HK-2 (cell line): ENCODE measurements around the gene FBLN1.

Experiments
- DNase-seq: peaks from one replicate; pipeline ENCODE4 v3.0.0-alpha.2; 2018; ENCODE audit not compliant: unreplicated experiment

The FBLN1 gene

GRCh38 chr22:45640291-45640940 lies 137.7 kb downstream of the FBLN1 start:
- DNase-seq = no peak

DNA sequence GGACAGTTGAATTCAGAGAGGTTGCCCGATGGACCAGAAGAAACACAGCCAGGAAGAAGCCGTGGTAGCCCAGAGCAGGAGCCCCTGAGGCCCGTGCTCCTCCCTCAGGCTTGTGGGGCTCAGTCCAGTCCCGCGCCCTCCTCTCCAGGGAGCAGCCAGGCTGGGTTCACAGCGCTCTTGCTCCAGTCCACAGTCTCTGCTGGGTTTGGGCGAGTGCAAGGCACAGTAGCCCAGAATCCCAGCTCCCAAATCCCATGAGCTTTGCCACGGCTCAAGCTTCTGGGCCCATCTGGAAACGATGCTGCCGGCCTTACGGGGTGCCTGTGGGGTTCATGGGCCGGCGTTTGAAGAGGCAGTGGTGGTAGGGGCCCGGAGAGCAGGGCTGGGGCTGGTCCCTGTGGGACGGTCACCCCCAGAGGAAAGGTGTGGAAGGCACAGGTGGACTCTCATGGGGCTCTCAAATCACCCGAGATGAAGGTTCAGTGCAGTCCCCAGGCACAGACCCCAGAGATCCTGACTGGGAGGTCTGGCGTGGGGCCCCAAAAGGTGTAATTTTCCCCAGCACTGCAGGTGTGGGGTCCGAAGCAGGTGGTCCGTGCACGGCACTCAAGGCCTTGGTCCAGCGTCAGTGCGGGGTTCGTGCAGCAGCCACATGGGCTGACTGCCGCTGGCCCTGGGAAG lies 138.4 kb downstream of the FBLN1 start:
- DNase-seq = no peak

- DNase-seq = no peak
Observed at GRCh38 chr22:45642986-45643385, 140.3 kb downstream of the FBLN1 start.

DNA sequence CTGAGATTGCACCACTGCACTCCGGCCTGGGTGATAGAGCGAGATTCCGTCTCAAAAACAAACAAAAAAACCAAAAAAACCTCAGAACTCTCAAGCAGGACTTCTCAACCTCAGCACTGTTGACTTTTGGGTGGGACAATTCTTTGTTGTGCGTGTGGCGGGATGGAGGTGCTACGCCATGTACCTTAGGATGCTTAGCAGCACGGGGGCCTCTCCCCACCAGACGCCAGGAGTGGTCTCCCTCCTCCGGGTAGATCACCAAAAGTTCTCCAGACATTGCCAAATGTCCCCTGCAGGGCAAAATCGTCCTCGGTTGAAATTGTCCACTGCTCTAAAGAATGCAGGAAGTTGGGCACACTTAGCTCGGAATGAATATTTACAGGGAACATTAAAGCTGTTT lies 142.0 kb downstream of the FBLN1 start:
- DNase-seq = no peak

- no peak for DNase-seq
Observed at GRCh38 chr22:45645150-45645525, 142.5 kb downstream of the FBLN1 start.

DNA sequence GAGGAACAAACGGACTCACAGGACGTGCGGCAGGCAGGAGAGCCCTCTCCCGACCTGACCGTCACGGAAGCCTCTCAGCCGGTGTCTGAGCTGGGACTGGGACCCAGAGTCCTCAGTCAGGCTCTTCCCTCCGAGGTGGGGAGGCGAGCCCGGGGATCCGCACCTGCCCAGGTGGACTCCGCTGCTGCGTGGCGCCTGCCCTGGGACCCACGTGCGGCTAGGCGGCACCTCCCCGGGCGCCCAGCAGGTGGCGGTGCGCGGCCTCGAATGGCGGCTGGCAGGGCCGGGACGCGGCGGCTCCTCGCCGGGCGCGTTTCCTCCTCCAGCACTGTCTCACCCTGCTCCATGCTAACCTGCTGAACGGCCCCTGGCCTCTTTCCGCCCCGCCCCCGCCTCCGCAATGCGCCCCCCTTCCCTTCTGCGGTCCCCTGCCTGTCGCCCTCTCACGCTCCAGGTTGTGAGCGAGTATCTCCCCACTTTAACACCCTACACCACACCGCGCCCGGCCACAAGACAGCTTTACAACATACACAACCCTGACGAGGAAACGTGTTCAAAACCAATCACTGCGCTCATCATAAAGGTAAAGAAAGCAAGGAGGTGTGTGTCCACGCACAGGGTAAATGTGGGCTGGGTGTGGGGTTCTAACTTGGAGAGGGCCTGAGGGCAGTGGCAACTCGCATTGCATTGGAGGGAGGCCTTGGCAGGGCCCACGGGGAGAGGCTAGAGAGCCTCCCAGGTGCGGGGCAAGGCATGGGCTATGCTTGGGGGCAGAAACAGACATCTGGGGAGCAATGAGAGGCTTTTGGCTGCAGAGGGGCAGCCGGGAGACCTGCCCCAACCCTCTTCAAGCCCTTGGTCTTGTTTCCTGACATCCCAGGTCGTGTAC lies 143.1 kb downstream of the FBLN1 start:
- peak; percentile 53 for DNase-seq

- no peak for DNase-seq
Observed at GRCh38 chr22:45647532-45648225, 145.0 kb downstream of the FBLN1 start.

GRCh38 chr22:45648301-45649117 lies 145.8 kb downstream of the FBLN1 start:
- no peak for DNase-seq

- no peak for DNase-seq
Observed at GRCh38 chr22:45649809-45650208, 147.1 kb downstream of the FBLN1 start.

- no peak for DNase-seq
Observed at GRCh38 chr22:45650721-45651120, 148.0 kb downstream of the FBLN1 start.
